PC-9 (cell line): Measurements from ENCODE around the gene TPRKB. TPM values are rescaled to one million over a fixed set of nuclear protein-coding genes. Genes with fewer than 3 reads are reported as not detected.
"Not testable (repeated sequence)": the region's sequence is repeated elsewhere in the genome, so short reads cannot be mapped to it uniquely, and the experiment has no call there.

Source experiments
- Bru-seq: library from RNA; stranded (reverse); fragments of 400-500 nt; gene quantifications from one replicate; lab custom pipeline; 2021; lab: Mats Ljungman, UMichigan
- BruChase-seq, 2 experiments: library from RNA; stranded (reverse); fragments of 400-500 nt; gene quantifications; one replicate each; lab custom pipeline; 2021; lab: Mats Ljungman, UMichigan
- BruUV-seq: library from RNA; stranded (reverse); fragments of 400-500 nt; replicated peaks from 2 replicates; lab custom pipeline; 2021; lab: Mats Ljungman, UMichigan
- CTCF ChIA-PET: fragments of 300-600 bp; sonication (Branson Sonifier 250); formaldehyde crosslinking; loops from one replicate; lab custom pipeline; 2022; ENCODE audit warnings: antibody characterized with exemption; lab: Charles Lee
- POLR2A ChIA-PET: fragments of 300-600 bp; sonication (Branson Sonifier 250); formaldehyde crosslinking; loops from one replicate; lab custom pipeline; 2022; ENCODE audit warnings: antibody characterized with exemption; ENCODE audit not compliant: unreplicated experiment; lab: Charles Lee
- DNase-seq, 2 experiments: peaks; one replicate each; pipeline versions ENCODE4 v3.0.0 to v3.0.0-alpha.2; 2015 to 2022; ENCODE audit warnings: mixed read lengths in 1 of 2
- H2AFZ ChIP-seq: fragments of 200-600 bp; sonication (generic); 2 replicates; pipeline ENCODE4 v1.8.1; 2017; ENCODE audit warnings: antibody characterized with exemption
- H3F3A ChIP-seq: fragments of 200-600 bp; sonication (generic); 2 replicates; pipeline ENCODE4 v1.8.1; 2017; ENCODE audit warnings: antibody characterized with exemption, mild to moderate bottlenecking, low read depth; ENCODE audit not compliant: insufficient read depth
- H3K27ac ChIP-seq: fragments of 200-600 bp; sonication (generic); 2 replicates; pipeline ENCODE4 v1.6.1; 2016; ENCODE audit warnings: mixed run types
- H3K27me3 ChIP-seq: fragments of 200-600 bp; sonication (generic); 2 replicates; pipeline ENCODE4 v1.6.1; 2016; ENCODE audit warnings: low read depth, mixed run types; ENCODE audit not compliant: insufficient read depth
- H3K36me3 ChIP-seq: fragments of 200-600 bp; sonication (generic); 2 replicates; pipeline ENCODE4 v1.6.1; 2016; ENCODE audit warnings: low read depth, mixed run types
- H3K4me1 ChIP-seq: fragments of 200-600 bp; sonication (generic); replicated peaks from 2 replicates; pipeline ENCODE4 v1.6.1; 2016; ENCODE audit warnings: mixed run types; ENCODE audit not compliant: insufficient read depth
- H3K4me2 ChIP-seq: fragments of 200-600 bp; sonication (generic); 2 replicates; pipeline ENCODE4 v1.6.1; 2017; ENCODE audit warnings: mixed run types
- H3K4me3 ChIP-seq: fragments of 200-600 bp; sonication (generic); 2 replicates; pipeline ENCODE4 v1.6.1; 2016; ENCODE audit warnings: mixed run types
- H3K79me2 ChIP-seq: fragments of 200-600 bp; sonication (generic); 2 replicates; pipeline ENCODE4 v1.6.1; 2017; ENCODE audit warnings: low read depth, mixed run types
- H3K9me2 ChIP-seq: fragments of 200-600 bp; sonication (generic); 2 replicates; pipeline ENCODE4 v1.8.1; 2017; ENCODE audit warnings: mild to moderate bottlenecking; ENCODE audit not compliant: insufficient read depth
- H3K9me3 ChIP-seq: fragments of 200-600 bp; sonication (generic); 2 replicates; pipeline ENCODE4 v1.8.1; 2016; ENCODE audit warnings: low read depth; ENCODE audit not compliant: insufficient read depth
- H4K20me1 ChIP-seq: fragments of 200-600 bp; sonication (generic); 2 replicates; pipeline ENCODE4 v1.8.1; 2017; ENCODE audit not compliant: insufficient read depth
- CTCF ChIP-seq: fragments of 200-600 bp; sonication (generic); conservative IDR thresholded peaks from 2 replicates; pipeline ENCODE4 v1.6.1; 2017; ENCODE audit warnings: mixed run types, antibody characterized with exemption, mild to moderate bottlenecking, moderate library complexity
- EZH2 ChIP-seq: fragments of 200-600 bp; sonication (generic); IDR thresholded peaks from 2 replicates; pipeline ENCODE4 v1.8.0; 2017; ENCODE audit warnings: antibody characterized with exemption, low read depth
- intact Hi-C: fragments of 100-400 bp; cut with micrococcal nuclease; formaldehyde crosslinking; loops from one replicate; pipeline ENCODE4 v1.10.0; 2022; ENCODE audit not compliant: unreplicated experiment
- long read RNA-seq: library from polyadenylated mRNA; stranded (forward); transcript quantifications from one replicate; pipeline ENCODE4 v2.0.0, GENCODE V29; 2022
- total RNA-seq: library from RNA; stranded (reverse); gene quantifications from 2 replicates; pipeline ENCODE4 v1.2.3, GENCODE V29; 2021

TPRKB gene
- total RNA-seq (20.4 and 33.8 TPM in 2 replicates), Bru-seq, nascent RNA (percentile 77 among the genes with signal in this experiment), BruChase-seq, experiment 1, labeled RNA remaining after a 2-hour chase (percentile 76 among the genes with signal in this experiment), BruChase-seq, experiment 2, labeled RNA remaining after a 6-hour chase (percentile 77 among the genes with signal in this experiment)
- long read RNA-seq, transcript TPRKB-202 (6 exons, 819 nt), result minor isoform, 14 of 110 reads
- long read RNA-seq, transcript TPRKB-201 (5 exons, 748 nt), result major isoform, 38 of 110 reads
- long read RNA-seq, partial matches to known transcripts, result 24 of 110 reads
- long read RNA-seq, other reads (novel, unspliced or antisense), result 31 of 110 reads

GRCh38 chr2:73736855-73737779 lies at the start of gene TPRKB:
TPRKB (minus strand) TSS chr2:73737345; CDS start chr2:73734569, 2,776 bp downstream.
- H3F3A ChIP-seq, result peaks cover 14% of the 10 kb centered on the region; the same call in 1 of the 2 replicates
- CTCF ChIA-PET, result interaction anchor here (1.0 kb wide), 1 partner anchor 10 kb away, joined by 3 read pairs; no protein-coding TSS in a partner anchor
- peak within 1 kb of the TSS; percentile 94 for H3K4me3 ChIP-seq
- H3K9me3 ChIP-seq, result peaks cover 8% of the 10 kb centered on the region; the same call in 1 of the 2 replicates
- H3K9me2 ChIP-seq, result no peaks in the 10 kb centered on the region
- peak within 1 kb of the TSS; percentile 96 for H3K4me2 ChIP-seq
- POLR2A ChIA-PET, result interaction anchor here (0.6 to 0.7 kb wide), 8 partner anchors 45 to 721 kb away, joined by 3 to 9 read pairs (median 4); partner anchors contain the start of genes CCT7 and WBP1
- H3K36me3 ChIP-seq, result peaks cover 2% of the 10 kb centered on the region; the same call in 1 of the 2 replicates
- intact Hi-C loops, result no loop called here
- no peaks in the 10 kb centered on the region for H4K20me1 ChIP-seq
- H3K79me2 ChIP-seq, result peaks cover 22% of the 10 kb centered on the region
- H3K27me3 ChIP-seq, result no peaks in the 10 kb centered on the region
- H3K27ac ChIP-seq, result peak within 1 kb of the TSS; percentile 23
- TF ChIP-seq EZH2 (no peak), CTCF (no peak)
- H3K4me1 ChIP-seq, result peaks cover 12% of the 10 kb centered on the region; the same call in 1 of the 2 replicates
- H2AFZ ChIP-seq, result peak within 1 kb of the TSS; percentile 97
- BruUV-seq, result no TSS peak
- peak; percentile 94 for DNase-seq

- DNase-seq, H4K20me1 ChIP-seq, H3K27ac ChIP-seq, H3K27me3 ChIP-seq, H3K4me3 ChIP-seq, BruUV-seq, CTCF ChIA-PET, H3F3A ChIP-seq, intact Hi-C loops, H3K79me2 ChIP-seq, H3K9me2 ChIP-seq, H3K9me3 ChIP-seq, POLR2A ChIA-PET, H3K36me3 ChIP-seq: not testable (repeated sequence)
- peaks cover 13% of the 10 kb centered on the region for H3K4me1 ChIP-seq
- peak within 1 kb of the TSS; percentile 83 for H2AFZ ChIP-seq
- peak within 1 kb of the TSS; percentile 62 for H3K4me2 ChIP-seq
Observed at GRCh38 chr2:73783883-73784282, 46.7 kb upstream of the TPRKB start, which contains the start of gene C2orf78. C2orf78 (plus strand) TSS chr2:73784183; CDS start chr2:73784310, 127 bp downstream.

- H4K20me1 ChIP-seq, BruUV-seq, intact Hi-C loops, H3F3A ChIP-seq, H3K27ac ChIP-seq, H3K4me3 ChIP-seq, POLR2A ChIA-PET, H3K36me3 ChIP-seq, H3K9me2 ChIP-seq, H3K9me3 ChIP-seq, CTCF ChIA-PET, H3K27me3 ChIP-seq: not testable (repeated sequence)
- Histone ChIP-seq H3K79me2 (peaks cover 14% of the 10 kb centered on the region), H3K4me2 (peak overlapping the region; percentile 62), H2AFZ (peak overlapping the region; percentile 83), H3K4me1 (peaks cover 17% of the 10 kb centered on the region)
- DNase-seq, result peak; percentile 36 to 60
Observed at GRCh38 chr2:73783402-73783801, 46.3 kb upstream of the TPRKB start.
